Fibroblast of upper back skin (primary cell): ENCODE measurements around the gene G3BP1.
"Not testable (repeated sequence)": the region's sequence is repeated elsewhere in the genome, so short reads cannot be mapped to it uniquely, and the experiment has no call there.

Source experiments
- DNase-seq: peaks from one replicate; pipeline ENCODE4 v3.0.0-alpha.2; 2013

G3BP1 gene

GRCh38 chr5:151771259-151772028, at the start of gene G3BP1:
Gene G3BP1 (plus strand): TSS chr5:151771954. CDS start chr5:151786621, 14,667 bp downstream.
- DNase-seq, result peak; percentile 100

DNA sequence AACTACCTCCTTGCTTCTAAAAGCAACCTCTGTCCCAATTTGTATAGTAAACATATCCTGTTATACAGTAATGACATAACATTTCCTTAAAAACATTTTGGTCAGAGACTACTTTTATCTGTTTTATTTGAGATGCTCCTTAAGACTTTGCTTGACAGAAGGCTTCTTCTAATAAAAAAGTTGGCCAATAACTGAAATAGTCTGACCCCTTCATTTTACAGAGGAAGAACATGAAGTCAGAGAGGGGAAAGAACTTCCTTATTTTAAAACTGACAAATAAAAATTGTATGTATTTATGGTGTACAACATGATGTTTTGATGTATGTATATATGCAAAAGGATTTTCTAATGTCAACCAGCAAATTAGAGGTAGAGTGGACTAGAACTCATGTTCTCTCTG, 49.2 kb upstream of the G3BP1 start:
- no peak for DNase-seq

- no peak for DNase-seq
These were observed 47.4 kb upstream of the G3BP1 start for GRCh38 chr5:151724360-151724759.

GRCh38 chr5:151729597-151729996, 42.2 kb upstream of the G3BP1 start:
- not testable (repeated sequence) for DNase-seq

GRCh38 chr5:151730381-151730780, 41.4 kb upstream of the G3BP1 start:
- no peak for DNase-seq

- DNase-seq, result peak; percentile 95
These were observed 38.2 kb upstream of the G3BP1 start for GRCh38 chr5:151733358-151734063.

- no peak for DNase-seq
These were observed 37.7 kb upstream of the G3BP1 start for GRCh38 chr5:151734064-151734408.

- no peak for DNase-seq
These were observed 36.1 kb upstream of the G3BP1 start for GRCh38 chr5:151735646-151736045.

- no peak for DNase-seq
These were observed 34.3 kb upstream of the G3BP1 start for GRCh38 chr5:151737431-151737830.

- no peak for DNase-seq
These were observed 33.5 kb upstream of the G3BP1 start for GRCh38 chr5:151738125-151738848.

GRCh38 chr5:151739395-151739794, 32.4 kb upstream of the G3BP1 start:
- DNase-seq, result no peak

GRCh38 chr5:151739939-151740335, 31.8 kb upstream of the G3BP1 start:
- no peak for DNase-seq

DNA sequence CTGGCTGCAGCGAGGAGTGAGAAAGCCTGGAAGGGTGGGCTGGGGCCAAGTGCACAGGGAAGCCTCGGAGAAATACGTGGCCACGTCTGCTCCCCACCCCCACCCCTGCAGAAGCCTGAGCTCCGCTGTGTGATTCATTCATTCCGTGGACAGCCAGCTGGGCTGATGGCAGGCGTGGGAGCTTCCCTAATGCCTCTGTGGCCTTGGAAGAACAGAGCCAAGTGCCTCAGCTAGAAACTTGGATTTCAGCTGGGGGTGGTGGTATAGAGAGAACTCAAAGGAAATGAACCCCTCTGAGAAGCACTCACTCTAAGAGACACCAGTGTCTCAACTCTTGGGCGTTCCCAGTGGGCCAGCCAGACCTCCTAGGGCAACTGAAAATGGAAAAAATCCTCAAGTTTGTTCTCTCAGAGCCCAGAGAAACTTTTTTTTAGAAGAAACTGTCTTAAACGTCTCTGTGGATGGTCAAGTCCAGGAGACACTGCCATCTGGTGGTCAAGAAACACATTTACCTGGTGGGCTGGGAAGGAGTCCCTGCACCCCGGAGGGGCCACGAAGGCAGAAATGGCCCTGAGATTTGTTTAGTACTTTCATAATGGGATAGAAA, 31.3 kb upstream of the G3BP1 start:
- DNase-seq, result peak; percentile 100

DNA sequence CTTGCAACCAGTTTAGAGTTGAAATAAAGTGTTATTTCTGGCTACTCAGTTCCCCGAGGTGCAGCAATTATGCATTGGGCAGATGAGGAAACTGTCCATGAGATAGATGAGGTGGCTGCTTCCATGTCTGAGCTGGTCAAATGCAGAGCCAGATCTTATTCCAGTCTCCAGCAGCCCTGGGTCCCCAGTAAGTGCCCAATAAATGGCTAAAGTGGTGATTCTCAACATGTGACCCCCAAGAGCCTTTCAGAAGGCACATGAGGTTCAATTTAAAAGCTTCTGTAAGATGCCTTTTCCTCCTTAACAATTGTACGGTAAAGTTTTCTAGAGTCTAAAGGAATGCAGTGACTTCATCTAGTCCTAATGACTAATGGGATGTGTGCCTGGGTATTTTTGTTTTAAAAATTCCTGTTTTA, 30.8 kb upstream of the G3BP1 start:
- peak; percentile 84 for DNase-seq

DNA sequence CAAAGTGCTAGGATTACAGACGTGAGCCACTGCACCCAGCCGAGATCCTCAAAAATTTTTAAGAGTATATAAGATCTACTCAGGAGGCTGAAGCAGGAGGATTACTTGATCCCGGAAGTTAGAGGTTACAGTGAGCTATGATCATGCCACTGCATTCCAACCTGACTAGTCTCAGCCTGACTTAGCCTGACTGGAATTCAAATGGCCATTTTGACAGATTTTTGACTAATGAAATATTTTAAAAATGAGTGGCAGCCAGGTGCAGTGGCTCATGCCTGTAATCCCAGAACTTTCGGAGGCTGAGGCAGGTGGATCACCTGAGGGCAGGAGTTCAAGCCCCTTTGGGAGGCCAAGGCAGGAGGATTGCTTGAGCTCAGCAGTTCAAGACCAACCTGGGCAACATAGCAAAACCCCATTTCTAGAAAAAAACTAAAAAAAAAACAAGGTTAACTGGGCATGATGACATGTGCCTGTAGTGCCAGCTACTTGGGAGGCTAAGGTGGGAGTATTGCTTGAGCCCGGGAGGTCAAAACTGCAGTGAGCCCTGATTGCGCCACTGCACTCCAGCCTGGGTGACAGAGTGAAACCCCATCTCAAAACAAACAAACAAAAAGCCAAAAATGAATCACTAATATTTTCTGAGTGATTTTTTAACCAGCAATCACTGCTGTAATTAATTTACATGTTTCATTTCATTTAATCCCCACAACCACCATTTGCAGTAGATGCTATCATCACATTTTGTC, 29.9 kb upstream of the G3BP1 start:
- DNase-seq, result peak; percentile 85

DNA sequence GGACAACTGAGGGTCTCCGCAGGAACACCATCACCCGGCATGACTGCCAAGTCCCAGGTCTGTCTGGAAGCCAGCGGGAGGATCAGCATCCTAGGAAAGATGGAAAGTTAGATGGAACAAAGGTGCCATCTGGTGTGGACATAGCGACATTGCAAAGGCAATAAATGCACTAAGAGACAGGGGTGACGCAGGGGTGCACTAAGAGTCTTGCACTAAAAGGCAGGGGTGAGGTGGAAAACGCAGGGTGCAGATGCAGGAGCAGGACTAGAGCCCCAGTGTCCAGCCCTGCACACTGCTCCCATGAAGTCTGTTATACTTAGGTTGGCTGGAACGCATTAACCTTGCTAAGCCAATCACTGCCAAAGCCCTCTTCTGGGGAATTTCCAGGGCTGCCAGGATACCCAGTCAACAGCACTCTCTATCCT, 28.9 kb upstream of the G3BP1 start:
- peak; percentile 79 for DNase-seq

GRCh38 chr5:151743530-151743929, 28.2 kb upstream of the G3BP1 start:
- peak; percentile 52 for DNase-seq

DNA sequence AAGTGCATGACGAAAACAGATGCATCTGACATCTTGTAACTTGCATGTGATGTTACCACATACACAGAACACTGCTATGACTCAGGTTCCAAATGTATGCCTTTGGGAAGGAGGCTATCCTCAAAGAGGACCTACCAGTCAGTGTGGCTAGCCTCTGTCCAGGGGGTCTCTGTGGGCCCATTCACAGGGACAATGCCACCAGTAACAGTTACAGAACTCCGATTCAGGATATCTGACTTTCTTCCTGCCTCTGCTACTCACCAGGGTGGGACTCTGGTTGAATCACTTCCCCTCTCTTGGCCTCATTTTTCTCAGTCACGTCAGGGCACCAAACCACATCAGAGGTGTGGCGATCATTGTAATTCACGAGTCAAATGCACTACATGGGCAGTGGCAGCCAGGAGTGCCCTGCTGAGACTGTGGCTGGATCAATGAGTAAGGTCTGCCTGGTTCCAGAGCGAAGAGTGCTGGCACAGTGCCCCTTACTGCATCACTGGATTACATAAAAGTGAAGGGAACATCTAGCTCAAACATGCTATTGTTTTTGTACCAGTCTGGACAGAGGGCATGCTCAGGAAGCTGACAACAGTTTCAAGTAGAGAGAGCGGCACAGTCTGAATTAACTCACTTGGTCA, 26.6 kb upstream of the G3BP1 start:
- peak; percentile 76 for DNase-seq

DNA sequence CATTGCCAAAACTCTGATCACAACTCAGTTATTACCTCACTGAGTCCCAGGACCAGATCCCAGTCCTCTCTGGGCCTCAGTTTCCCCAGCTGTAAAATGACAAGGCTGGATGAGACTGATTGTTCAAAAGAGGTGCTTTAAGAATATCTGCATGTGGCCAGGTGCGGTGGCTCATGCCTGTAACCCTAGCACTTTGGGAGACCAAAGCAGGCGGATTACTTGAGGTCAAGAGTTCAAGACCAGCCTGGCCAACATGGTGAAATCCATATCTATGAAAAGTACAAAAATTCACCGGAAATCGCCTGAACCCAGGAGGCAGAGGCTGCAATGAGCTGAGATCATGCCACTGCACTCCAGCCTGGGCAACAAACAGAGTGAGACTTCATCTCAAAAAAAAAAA, 21.6 kb upstream of the G3BP1 start:
- DNase-seq, result no peak

DNA sequence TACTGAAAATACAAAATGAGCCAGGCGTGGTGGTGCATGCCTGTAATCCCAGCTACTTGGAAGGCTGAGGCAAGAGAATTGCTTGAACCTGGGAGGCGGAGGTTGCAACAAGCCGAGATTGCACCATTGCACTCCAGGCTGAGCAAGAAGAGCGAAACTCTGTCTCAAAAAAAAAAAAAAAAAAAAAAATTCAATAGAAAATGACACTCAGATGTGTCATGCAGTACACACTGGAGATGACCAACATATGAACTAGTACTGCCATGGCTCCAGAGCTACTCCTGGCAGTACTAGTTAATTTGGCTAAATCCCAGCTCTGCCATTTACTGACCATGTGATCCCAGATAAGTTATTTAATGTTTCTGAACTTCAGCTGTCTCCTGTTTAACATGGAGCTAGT, 20.7 kb upstream of the G3BP1 start:
- no peak for DNase-seq

- no peak for DNase-seq
These were observed 20.2 kb upstream of the G3BP1 start for GRCh38 chr5:151751593-151751992.

DNA sequence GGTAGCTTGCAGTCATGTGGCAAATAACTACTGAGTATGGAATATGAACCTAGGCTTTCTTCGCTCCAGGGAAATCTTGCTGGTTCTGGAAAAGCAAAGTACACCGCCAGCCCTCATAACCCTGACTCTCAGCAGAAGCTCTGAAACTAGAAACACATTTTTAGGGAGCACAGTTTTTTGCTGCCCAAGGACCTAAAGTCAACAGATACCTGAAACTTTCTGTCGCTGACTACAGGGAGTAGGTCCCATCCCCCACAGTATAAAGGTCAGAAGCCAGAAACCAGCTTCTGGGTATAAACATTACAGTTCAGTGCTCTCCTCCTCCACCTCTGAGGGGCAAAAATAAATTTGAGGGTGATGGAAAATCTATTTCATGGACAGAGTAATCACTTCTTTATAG, 16.4 kb upstream of the G3BP1 start:
- no peak for DNase-seq
